SHP77 treated with DMSO at 0.1 percent for 48 hours (cell line): Measurements from ENCODE around the gene SLC39A11.
"Not testable (repeated sequence)": the region's sequence is repeated elsewhere in the genome, so short reads cannot be mapped to it uniquely, and the experiment has no call there.

Experiments used
- DNase-seq: peaks from one replicate; lab custom pipeline; 2025; lab: John Stamatoyannopoulos, UW

SLC39A11 gene

GRCh38 chr17:73092523-73093135 is at the start of gene SLC39A11:
TSS of gene SLC39A11 (minus strand) at chr17:73092688. CDS start at chr17:73088764, 3,924 bp downstream.
- DNase-seq = peak; percentile 95

- DNase-seq = no peak
Measured at GRCh38 chr17:73141411-73141810, 48.9 kb upstream of the SLC39A11 start.

GRCh38 chr17:73140566-73140965 is 48.1 kb upstream of the SLC39A11 start:
- no peak for DNase-seq

GRCh38 chr17:73139296-73139695 is 46.8 kb upstream of the SLC39A11 start:
- DNase-seq = no peak

- no peak for DNase-seq
Measured at GRCh38 chr17:73138541-73139138, 46.2 kb upstream of the SLC39A11 start.

GRCh38 chr17:73137376-73137775 is 44.9 kb upstream of the SLC39A11 start:
- DNase-seq = no peak

- no peak for DNase-seq
Measured at GRCh38 chr17:73135766-73136165, 43.3 kb upstream of the SLC39A11 start.

- no peak for DNase-seq
Measured at GRCh38 chr17:73133911-73134649, 41.6 kb upstream of the SLC39A11 start.

GRCh38 chr17:73132085-73132492 is 39.6 kb upstream of the SLC39A11 start:
- no peak for DNase-seq

- DNase-seq = not testable (repeated sequence)
Measured at GRCh38 chr17:73131439-73131838, 39.0 kb upstream of the SLC39A11 start.

GRCh38 chr17:73130977-73131376 is 38.5 kb upstream of the SLC39A11 start:
- DNase-seq = no peak

GRCh38 chr17:73128496-73128895 is 36.0 kb upstream of the SLC39A11 start:
- DNase-seq = no peak

GRCh38 chr17:73126716-73127473 is 34.4 kb upstream of the SLC39A11 start:
- no peak for DNase-seq

GRCh38 chr17:73123606-73124320 is 31.3 kb upstream of the SLC39A11 start:
- DNase-seq = no peak

GRCh38 chr17:73122953-73123605 is 30.6 kb upstream of the SLC39A11 start:
- no peak for DNase-seq

GRCh38 chr17:73121506-73121905 is 29.0 kb upstream of the SLC39A11 start:
- DNase-seq = no peak

GRCh38 chr17:73119631-73120030 is 27.1 kb upstream of the SLC39A11 start:
- no peak for DNase-seq

- DNase-seq = no peak
Measured at GRCh38 chr17:73118951-73119391, 26.5 kb upstream of the SLC39A11 start.

- no peak for DNase-seq
Measured at GRCh38 chr17:73118139-73118538, 25.7 kb upstream of the SLC39A11 start.

- no peak for DNase-seq
Measured at GRCh38 chr17:73112246-73112645, 19.8 kb upstream of the SLC39A11 start.

- DNase-seq = no peak
Measured at GRCh38 chr17:73111386-73111785, 18.9 kb upstream of the SLC39A11 start.
